Stimulated activated CD8-positive, alpha-beta memory T cell treated with anti-CD3 and anti-CD28 coated beads, Interleukin-2, amount 100 ng/mL, for 48 hours (primary cell): ENCODE data around the gene FNIP2.
"Not testable (repeated sequence)": the region's sequence is repeated elsewhere in the genome, so short reads cannot be mapped to it uniquely, and the experiment has no call there.

Experiments used
- DNase-seq, 2 donors: peaks; one replicate each; pipeline ENCODE4 v3.0.0-alpha.2; 2020; ENCODE audit warnings: low read depth in 2 of 2

The FNIP2 gene

DNA sequence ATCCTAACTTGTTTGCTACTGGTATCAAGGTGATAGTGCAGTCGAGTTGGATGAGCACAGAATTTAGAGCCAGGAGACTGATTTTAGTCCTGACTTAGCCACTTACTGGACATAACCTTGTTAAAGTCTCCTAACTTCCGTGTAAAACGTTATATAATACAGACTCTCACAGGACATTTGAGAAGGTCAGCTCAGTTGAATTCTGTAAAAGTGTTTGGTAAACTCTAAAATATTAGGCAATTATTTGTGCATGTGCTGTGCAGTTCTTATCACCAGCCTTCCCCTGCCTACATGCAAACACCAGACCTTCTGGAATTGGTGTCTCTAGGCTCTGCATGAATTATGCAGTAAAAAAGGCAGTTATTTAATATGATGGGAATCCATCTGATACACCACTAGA, 45.4 kb downstream of the FNIP2 start:
- DNase-seq, result no peak

GRCh38 chr4:158814636-158815330, 46.0 kb downstream of the FNIP2 start:
- no peak for DNase-seq

- no peak for DNase-seq
Measured at GRCh38 chr4:158816955-158817354, 48.1 kb downstream of the FNIP2 start.

- DNase-seq, result no peak
Measured at GRCh38 chr4:158817562-158818296, 48.9 kb downstream of the FNIP2 start.

DNA sequence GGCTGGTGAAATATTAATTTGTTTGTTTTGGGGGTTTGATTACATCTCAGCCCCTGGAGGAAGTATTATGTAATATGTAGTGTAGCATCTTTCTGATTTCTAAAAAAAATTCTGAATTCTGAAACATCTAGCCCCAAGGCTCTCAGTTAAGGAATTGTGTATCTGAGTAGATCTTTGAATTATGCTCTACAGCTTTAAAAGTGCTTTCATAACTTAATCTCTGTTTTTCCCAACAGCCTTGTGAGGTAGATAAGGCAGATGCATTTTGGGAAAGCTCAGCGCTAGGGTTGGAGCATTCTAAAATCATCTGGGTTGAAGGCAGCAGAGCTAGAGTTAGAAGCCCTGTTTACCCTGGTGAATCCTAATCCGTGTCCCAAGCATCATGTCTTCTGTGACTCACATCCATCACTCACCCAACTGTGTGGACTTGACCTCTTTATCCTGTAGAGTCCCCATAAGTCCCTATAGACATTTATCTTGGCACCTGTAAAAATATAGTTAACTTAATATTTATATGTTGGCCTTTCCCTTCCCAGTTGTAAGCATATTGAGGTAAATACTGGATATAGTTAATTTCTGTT, 49.8 kb downstream of the FNIP2 start:
- no peak for DNase-seq

GRCh38 chr4:158819942-158820786, 51.3 kb downstream of the FNIP2 start:
- no peak for DNase-seq

GRCh38 chr4:158821228-158821971, 52.6 kb downstream of the FNIP2 start:
- no peak for DNase-seq

DNA sequence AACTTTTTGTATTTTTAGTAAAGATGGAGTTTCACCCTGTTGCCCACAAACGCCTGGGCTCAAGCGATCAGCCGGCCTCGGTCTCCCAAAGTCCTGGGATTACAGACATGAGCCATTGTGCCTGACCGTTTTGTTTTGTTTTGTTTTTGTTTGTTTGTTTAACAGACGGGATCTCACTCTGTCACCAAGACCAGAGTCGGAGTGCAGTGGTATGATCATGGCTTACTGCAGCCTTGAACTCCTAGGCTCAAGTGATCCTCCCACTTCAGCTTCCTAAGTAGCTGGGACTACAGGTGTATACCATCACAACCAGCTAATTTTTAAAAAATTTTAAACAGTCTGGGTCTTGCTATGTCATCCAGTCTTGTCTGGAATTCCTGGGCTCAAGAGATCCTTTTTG, 53.5 kb downstream of the FNIP2 start:
- DNase-seq, result no peak

DNA sequence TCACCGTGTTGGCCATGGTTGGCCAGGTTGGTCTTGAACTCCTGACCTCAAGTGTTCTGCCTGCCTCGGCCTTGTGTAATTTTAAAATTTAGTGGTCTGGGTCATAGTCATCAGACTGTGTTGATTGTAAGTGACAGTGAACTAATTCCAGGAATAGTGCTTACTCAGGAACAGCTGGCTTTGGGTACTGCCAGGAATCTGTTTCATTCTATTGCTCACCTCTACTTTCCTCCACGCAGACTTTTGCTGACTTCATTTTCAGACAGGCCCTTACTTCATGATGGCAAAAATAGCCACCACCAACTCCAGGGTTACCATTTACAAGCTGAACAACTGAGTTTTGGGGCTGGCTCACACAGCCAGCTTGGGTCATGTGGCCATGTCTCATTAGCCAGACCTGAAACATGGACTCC, 54.6 kb downstream of the FNIP2 start:
- DNase-seq, result no peak

DNA sequence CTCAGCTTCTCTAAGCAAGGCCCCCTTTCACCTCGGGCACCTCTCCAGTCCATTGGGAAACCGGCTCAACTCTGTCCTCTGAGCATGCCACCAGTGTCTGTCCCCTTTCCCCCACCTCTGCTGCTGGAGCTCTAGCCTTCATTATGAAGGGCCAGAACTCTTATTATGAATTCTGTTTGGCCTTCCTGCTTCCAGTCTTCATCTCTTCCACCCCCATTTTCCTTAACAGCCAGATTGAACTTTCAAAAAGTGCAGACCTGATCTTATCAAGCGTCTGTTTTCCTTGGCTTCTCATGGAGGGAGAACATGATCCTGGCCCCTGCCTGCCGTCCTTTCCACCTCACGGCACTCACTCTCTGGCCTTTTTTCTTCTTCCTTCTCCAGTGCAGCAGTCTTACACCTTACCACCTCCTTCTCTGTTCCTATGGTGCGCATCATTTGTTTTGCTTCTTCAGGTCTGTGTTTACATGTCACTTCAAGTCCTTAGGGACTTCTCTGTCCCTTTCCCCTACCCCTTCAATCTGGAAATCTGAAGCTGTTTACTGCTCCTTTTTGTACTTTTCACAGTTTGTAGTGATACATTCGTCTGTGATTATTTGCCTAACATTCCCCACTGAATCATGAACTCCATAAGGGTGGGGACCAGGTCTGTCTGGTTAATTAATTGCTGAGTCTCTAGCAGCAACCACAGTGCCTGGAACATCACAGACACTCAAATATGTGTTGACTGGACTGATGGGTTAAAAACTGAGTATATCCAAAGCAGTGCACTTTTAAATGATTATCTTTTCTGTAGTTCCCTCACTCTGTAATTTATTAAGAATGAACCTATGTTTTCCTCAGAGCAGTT, 55.8 kb downstream of the FNIP2 start:
- DNase-seq, result no peak

DNA sequence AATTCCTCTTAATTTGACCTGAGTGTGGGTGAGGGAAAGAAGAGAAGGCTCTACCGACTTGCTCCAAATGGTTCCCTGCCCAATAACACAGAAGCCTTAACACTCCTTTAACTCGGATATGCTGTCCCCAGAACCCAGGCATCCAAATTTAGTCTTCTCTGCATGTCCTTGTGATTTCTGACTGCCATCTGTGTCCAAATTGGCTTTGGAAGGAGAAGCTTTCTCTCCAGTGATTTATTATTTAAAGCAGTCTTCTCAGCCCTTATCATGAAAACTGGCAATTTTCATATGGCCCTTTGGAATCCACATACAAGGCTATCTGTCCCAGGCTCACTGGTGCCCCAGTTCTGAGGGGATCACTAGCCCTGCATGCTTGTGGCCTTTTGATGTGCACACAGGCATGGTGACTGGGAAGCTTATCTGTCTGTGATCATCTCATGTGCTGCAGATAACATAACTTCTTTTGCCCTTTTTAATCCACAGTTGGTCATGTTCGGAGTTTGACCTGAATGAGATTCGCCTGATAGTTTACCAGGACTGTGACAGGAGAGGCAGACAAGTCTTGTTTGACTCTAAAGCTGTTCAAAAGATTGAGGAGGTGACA, 56.7 kb downstream of the FNIP2 start:
- DNase-seq, result no peak

GRCh38 chr4:158826057-158826456, 57.2 kb downstream of the FNIP2 start:
- DNase-seq, result no peak

DNA sequence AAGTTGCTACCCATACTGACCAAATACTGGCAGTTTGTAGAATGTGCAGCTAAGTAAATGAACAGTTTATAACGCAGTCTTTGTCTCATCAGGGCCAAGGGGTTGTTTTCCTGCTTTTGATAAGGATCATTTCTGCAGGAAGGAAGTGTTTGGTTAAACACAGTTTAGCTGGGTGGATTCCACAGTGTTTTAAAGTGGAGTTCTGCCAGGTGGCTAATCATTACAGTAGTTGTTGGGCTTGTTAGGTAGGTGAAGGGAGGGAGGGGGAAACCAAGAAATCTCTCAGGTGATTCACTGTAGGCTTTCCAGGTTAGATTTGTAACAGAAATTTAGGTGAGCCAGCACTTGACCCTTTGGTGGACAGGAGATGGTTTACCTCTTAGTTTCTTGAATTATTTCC, 58.1 kb downstream of the FNIP2 start:
- DNase-seq, result no peak

GRCh38 chr4:158827543-158827981, 58.7 kb downstream of the FNIP2 start:
- no peak for DNase-seq

DNA sequence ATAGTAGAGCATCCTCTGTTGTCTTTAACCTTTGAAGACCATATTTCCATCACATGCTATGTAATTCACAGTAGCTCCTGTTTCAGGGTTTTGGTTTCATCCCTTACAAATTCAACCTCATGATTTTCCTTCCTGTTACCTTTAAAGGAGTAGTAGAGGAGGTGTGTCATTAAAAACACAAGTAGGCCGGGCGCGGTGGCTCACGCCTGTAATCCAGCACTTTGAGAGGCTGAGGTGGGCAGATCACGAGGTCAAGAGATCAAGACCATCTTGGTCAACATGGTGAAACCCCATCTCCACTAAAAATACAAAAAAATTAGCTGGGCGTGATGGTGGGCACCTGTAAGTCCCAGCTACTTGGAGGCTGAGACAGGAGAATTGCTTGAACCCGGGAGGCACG, 59.3 kb downstream of the FNIP2 start:
- DNase-seq, result not testable (repeated sequence)

DNA sequence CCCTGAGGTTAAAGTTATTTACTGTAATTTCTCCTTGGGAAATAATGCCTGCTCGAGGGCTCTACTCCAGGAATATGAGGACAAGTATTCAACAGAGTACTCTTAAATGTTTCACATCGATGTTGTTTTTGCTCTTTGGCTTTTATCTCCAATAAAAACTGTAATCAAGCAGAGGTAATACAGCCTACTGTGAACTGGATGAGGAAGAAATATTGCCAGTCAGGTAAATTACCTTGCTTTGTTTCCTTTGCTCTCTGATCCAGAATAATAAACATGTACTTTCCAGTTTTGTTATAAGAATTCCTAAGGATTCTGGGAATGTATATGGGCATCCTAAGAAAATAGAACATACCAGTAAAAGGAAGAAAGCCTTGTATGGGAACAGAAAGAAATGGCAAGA, 60.4 kb downstream of the FNIP2 start:
- no peak for DNase-seq

GRCh38 chr4:158833602-158834001, 64.8 kb downstream of the FNIP2 start:
- DNase-seq, result no peak

DNA sequence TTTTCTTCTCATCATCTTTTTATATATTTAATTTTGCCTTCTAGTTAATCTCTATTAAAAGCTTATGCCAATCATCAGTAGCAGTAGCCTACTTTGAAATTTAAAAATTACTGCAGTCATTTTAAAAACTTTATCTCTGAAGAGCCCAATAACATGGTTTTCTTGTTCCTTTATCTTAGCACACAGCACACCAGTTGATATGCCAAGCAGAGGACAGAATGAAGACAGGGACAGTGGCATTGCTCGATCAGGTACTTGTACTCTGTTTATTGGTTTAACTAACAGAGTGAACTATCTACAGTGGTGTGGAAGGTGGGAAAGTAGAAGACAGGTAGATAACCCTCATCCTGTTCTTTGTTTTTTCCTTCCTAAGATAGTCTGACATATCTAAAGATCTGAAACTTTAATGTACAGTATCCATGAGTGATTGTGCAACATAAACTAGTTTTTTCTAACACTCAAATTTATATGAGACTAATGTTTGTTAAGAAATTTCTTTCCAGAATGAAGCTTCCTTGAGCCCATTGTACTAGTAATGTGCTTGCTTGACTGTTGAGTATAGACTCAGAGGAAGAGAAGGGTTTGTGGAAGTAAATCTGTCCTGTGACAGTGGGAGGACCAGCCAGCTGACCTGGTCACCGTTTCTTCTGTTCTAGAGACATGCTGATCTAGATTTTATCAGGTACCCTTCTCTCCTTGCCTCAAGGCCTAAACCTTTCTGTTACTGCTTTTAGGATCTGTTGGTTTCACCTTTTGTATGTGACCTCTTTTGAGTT, 66.6 kb downstream of the FNIP2 start:
- DNase-seq, result no peak

GRCh38 chr4:158836002-158836369, 67.2 kb downstream of the FNIP2 start:
- no peak for DNase-seq
